Jurkat, Clone E6-1 (cell line): ENCODE results near the gene KCNH4.

Experiments
- DNase-seq: peaks from one replicate; pipeline ENCODE4 v3.0.0-alpha.2; 2011; ENCODE audit warnings: low read depth, low spot score
- H3K4me3 ChIP-seq: 2 replicates; pipeline ENCODE4 v1.5.1; 2011; ENCODE audit warnings: mild to moderate bottlenecking, low read length, control low read depth, moderate library complexity

Gene KCNH4

DNA sequence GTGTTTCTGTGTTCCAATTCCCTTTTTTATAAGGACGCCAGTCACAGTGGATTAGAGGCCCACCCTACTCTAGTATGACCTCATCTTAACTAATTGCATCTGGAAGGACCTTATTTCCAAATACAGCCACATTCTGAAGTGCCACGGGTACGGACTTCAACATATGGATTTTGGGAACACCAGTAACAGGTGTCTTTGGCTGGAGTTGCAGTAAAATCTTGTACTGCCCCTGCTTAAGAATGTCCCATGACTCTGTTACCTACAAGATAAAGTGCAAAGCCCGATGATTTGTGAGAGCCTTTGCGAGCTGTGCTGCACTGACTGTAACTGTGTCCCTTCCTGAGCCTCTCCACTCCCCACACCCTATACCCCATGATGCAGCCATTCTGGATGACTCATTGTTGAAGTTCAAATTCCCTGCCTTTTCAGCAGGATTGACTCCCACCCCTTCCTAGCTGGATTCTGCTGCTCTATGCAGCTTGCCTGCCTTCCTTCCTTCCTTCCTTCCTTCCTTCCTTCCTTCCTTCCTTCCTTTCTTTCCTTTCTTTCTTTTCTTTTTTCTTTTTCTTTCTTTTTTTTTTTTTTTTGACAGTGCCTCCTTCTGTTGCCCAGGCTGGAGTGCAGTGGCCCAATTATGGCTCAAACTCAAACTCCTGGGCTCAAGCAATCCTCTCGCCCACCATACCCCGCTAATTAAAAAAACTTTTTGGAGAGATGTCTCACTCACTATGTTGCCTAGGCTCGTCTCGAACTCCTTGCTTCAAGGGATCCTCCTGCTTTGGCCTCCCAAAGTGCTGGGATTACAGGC lies 2.2 kb upstream of the KCNH4 start:
- H3K4me3 ChIP-seq, result peak overlapping the region; percentile 79
- DNase-seq, result no peak

DNA sequence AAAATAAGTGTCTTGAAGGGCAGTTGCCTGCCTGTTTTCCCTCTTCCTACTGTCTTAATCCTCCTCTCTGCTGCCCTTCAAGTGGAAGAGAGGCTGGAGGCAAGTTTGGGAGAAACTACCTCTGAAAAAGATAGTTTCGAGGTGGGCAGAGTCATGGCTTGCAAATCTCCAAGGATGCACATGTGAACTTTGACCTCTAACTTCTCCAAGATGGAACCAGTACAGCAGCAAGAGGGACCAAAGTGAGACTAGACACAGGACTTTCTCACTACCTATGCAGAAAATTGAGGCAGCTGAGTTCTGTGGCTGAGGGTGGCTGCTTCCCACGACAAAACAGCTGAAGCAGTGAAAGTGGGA lies 887 bp upstream of the KCNH4 start:
- no peak for DNase-seq
- H3K4me3 ChIP-seq, result no peak overlapping the region; the same call in 1 of the 2 replicates

DNA sequence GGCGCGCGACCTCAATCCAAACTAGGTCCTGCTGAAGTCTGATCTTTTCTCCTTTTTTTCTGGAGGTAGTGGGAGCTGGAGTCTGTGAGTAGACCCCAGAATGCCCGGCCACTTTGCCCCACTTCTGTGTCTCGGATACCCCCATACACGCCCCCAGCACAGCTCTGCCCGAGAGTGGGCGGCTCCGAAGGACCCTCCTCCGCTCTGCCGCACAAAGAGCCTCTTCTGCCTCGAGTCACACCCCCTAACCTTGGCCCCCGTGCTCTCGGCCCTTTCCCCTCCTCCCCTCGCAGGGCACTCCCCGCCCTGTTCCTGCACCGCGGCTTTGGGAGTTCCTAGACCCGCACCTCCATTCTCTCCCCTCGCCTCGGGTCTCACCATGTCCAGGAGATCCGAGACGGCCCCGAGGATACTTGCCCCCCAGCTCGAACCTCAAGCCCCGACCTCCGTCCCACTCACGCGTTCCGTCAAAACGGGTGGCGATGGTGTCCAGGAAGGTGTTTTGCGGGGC lies 476 bp downstream of the KCNH4 start:
- no peak for DNase-seq
- H3K4me3 ChIP-seq, result no peak overlapping the region

DNA sequence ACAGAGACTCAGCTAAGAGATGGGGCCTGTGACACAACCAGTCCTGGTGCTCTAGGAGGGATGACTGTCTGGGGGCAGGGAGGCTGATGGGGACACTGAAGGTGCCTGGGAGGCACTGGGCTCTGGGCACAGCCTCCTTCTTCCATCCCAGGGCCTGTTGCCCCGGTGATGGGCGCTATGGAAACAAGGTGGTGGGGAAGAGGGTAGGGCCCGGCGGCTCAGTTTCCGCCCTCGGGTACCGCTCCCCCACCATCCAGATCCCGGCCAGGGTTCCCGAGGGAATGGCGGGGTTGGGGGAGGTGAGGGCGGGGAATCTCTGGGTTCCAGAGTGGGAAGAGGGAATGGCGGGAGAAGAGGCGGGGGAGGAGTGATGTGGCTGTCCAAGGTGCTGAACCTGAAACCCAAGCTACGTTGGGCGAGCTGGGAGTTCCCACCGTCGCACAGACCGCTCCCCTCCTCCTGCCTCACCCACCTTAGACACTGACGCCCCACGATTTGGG lies 981 bp downstream of the KCNH4 start:
- DNase-seq, result no peak
- H3K4me3 ChIP-seq, result no peak overlapping the region

DNA sequence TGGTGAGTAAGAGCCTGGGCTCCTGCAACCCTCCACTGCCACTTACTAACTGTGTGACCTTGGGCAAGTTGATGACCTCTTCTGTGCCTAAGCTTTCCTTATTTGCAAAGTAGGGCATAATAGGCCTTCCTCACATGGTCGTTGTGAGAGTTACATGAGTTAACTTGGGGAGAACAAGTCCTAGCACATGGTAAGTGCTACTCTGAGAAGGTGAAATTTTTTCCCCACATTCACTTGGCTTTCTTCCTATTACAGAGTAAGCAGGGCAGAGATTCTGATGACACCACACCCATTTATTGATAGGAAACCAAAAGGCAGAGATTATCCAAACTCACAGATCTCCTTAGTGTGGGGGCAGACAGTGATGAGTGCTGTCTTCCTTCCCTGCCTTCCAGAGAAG lies 1.6 kb downstream of the KCNH4 start:
- no peak overlapping the region for H3K4me3 ChIP-seq
- no peak for DNase-seq

DNA sequence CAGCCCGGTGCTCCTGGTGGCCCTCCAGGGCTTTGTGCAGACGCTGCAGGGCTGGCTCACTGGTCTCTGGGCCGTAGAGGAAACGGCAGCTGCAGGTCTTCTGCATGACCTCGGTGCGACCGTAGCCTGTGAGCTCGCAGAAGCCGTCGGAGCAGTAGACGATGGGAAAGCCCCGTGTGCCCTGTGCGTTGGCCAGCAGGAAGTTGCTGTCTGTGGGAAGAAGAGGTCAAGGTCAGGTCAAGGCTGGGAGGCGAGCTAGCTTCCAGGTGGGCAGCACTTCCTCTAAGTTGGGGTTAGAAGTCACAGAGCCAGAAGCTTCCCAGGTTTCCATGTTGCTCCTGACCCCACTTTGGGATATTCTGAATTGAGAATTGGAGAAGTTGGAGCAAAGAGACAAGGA lies 2.1 kb downstream of the KCNH4 start:
- H3K4me3 ChIP-seq, result no peak overlapping the region
- DNase-seq, result no peak

DNA sequence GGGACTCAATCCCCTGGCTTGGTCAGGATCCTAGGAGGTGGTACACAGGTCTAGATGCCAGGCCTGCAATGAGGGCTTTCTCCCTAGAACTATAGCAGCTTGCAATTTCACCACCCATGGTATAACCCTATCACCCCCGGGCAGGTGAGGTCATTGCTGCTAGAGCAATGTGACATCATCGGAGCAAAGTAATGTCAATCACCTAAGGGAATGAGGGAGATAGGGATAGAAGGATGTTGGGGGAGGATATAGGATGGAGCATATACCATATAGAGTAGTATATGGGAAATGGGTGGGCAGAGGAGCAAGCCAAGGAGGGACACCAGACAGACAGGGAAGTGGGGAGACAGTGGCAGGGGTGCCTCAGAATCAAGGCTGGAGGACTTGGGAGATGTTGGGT lies 3.3 kb downstream of the KCNH4 start:
- no peak for DNase-seq
- no peak overlapping the region for H3K4me3 ChIP-seq

DNA sequence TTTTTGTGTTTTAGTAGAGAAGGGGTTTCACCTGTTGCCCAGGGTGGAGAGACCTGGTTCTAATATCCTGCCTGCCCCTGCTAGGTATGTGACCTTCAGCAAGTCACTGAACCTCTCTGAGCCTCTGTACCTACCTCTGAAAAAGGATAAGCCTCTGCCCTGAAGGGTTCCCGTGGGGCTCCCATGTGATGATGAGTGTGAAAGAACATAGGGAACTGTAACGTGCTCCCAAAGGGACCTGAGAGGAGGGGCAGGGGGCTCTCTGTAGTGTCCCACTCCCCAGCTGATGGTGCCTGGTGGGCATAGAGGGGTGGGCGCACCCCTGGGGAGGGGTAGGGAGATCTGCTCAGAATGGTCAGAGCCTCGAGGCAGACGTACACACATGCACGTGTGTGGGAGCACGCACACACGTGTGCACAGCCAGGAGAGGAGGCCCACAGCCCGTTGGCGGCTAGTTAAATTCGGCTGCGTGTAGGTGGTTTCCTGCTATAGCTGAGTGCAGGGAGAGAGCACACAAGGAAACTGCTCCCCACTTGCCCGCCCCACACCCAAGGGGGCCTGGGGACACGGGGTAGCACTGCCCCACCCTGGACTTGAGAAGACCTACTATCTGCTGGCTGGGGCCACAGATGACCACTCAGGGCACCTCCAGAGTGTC lies 6.7 kb downstream of the KCNH4 start:
- no peak for DNase-seq
- no peak overlapping the region for H3K4me3 ChIP-seq

DNA sequence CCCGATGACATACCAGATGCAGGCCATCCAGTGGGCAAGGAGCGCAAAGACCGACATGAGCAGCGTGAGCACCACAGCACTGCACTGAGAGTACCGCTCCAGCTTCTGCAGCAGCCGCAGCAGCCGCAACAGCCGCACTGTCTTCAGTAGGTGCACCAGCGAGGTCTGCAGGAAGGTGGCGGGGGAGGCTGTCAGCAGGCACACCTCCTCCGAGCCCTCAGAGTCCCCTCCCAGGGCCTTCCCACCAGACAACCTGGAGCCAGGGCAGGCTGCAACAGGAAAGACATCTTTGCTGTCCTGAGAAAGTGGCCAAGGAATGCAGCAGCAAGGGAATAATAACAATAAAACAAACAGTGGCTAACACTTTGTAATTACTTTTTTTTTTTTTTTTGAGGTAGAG lies 9.1 kb downstream of the KCNH4 start:
- DNase-seq, result peak; percentile 62
- H3K4me3 ChIP-seq, result no peak overlapping the region

DNA sequence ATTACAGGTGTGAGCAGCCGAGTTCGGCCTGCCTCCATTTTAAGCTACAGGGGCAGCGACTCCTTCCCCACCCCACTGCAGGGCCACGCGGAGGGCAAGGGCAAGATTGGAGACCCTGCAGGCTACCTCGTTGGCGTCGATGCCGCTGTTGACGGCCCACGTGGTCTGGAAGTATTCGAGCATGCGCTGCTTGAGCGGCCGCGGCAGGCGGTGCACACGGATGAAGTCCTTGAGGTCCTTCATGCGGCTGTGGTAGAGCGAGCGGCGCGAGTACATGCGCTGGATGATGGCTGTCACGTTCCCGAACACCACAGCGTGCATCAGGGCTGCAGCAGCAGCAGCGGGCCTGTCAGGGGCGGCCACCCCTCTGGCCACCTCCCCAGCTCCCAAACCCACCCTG lies 11.6 kb downstream of the KCNH4 start:
- no peak for DNase-seq
- H3K4me3 ChIP-seq, result no peak overlapping the region

DNA sequence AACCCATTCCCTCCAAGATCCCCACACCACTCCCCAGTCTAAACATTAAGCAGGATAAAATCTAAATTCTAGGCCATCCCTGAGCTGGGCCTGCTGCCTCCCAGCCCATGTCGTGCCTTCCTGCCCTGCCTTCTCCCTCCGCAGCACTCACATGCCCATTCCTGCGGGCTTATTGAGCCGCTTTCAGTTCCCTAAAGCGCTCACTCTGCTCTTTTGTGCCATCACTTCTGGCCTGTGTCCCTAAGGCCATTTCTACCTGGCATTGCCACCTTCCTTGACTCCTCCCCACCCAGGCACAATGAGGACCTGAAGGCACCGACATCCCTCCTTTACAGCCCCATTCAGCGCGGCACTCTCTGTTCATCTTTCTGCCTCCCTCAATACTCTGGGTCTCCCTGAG lies 13.1 kb downstream of the KCNH4 start:
- DNase-seq, result no peak
- H3K4me3 ChIP-seq, result no peak overlapping the region

DNA sequence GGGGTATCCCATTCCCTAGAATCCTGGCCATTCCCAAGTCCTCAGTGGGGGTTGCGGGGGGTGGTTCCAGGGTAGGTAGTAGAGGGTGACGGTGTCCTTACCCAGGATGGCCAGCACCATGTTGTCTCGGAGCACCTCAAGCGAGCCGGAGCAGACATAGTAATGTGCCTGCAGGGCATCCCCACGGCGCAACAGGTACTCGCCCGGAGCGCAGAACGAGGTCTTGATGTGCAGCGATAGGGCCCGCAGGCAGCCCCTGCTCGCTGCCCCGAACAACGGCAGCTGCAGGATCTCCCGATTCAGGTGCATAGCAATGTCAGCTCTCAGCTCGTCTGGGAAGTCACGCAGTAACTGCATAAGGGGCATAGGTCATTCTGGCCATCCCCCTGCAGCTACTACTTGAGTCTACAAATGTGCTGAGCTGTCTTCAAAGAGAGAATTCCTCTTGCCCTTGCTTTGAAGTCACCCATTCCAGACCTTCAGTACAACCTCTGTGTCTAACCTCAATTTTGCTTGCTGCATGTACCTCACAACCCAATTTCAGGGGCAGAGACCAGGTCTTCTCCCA lies 14.7 kb downstream of the KCNH4 start:
- no peak for DNase-seq
- H3K4me3 ChIP-seq, result no peak overlapping the region

DNA sequence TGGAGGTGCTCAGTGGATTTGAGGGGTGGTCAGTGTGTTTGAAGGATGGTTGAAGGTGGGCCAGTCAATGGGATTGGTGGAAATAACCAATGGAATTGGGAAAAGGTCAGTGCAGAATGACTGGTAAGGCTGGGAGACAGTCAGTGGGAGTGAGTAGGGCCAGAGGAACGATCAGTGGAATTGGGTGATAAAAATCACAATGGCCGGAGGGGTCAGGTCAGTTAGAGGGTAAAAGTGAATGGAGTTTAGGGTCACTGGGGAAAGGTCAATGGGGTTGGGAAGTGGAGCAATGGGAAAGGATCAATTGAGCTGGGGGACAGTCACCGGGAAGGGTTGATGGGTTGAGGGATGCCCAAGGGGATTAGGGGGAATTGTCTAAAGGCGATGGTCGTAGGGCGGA lies 15.2 kb downstream of the KCNH4 start:
- no peak for DNase-seq
- H3K4me3 ChIP-seq, result no peak overlapping the region

DNA sequence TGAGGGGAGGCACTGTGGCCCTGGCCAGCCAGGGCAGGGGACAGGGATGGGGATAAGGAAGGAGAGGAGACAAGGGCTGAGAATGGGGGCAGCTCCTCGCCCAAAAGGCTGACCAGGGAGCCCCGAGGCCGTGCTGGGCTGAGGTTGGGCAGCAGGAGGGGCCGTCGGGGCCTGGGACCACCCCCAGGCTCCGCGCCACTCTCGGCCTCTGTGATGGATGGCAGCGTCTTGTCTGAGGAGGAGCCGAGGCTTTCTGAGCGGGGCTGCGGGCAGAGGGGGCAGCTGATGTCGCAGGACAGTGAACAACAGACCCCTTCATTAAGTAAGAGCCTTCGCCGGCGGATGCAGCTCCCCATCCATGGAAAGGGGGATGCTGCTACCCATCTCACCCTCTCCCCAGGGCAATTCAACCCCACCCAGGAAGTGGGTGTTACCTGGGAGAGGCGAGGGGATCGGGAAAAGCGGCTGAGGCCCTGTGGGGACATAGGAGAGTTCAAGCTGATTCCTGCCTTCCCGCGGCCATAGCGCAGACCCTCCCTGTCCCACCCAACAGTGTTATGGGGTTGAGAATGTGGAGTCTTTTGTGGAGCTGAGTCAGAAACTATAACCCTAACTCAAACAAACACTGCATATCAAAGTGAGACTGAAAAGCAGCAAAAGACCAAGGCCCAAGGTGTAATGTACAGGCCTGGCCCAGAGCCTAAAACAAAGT lies 17.1 kb downstream of the KCNH4 start:
- no peak overlapping the region for H3K4me3 ChIP-seq
- DNase-seq, result no peak

DNA sequence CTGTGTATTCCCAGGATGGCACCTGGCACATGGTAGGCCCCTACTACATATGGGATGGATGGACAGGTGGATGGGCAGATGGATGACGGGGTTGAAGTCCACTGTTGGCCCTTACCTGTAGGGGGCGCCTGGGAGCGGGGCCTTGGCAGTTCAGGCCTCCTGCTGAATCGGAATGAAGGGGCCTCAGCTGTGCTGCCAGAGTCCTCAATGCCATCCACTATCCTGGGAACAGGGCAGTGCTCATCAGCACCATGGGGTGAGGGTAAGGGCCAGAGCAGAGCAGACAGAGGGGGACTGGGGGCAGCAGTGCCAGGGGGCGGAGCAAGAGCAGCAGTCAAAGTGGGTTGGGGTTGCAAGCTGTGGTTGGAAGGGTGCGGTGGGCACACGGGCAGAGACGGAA lies 17.8 kb downstream of the KCNH4 start:
- no peak overlapping the region for H3K4me3 ChIP-seq
- DNase-seq, result no peak

DNA sequence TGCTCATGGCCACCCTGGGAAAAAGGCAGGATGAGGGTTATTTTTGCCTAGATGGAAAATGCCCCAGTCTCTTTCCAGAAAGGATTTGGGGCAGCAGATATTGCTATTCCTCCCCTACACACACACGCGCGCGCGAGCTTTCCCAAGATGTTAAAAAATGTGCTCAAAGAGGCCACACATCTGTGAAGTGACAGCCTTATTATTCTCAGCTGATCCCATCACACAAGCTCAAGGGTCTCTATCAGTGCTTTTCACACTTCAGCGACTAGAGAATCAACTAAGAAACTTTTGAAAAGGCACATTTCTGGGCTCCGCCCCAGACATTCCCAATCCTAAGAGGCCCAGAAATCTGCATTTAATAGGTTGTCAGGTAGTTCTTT lies 20.4 kb downstream of the KCNH4 start:
- no peak overlapping the region for H3K4me3 ChIP-seq
- DNase-seq, result no peak

DNA sequence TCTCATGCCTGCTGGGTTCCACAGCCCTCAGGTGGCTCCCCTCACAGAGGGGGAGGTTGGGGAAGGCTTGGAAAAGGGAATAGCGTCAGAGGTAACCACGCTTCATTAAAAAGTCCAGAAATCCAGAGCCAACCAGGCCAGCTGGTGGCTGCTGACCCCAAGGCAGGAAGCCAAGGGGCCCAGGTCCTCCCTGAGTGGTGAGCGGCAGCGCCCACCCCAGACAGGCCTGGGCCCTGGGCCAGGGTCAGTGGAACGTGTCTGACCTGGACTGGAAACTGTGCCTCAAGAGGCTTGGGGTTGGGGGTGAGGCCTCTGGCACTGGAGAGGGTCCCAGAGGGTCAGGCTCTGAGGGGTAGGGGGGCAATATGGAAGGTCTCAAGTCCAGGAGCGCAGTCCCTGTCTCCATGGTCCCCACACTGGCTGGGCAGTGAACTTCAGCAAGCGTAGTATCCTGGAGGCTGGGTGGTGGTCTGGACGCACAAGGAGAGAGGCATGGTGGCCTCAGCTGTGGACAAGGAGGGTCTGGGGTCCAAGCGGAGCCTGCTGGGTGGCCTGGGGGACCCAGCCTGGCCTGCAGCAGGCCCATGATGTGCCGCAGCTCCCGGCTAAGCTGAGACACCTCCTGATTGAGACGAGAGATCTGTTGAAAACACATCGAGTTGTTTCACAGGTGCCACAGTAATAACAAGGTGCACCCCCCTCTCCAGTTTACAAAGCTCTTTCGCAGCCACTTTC lies 21.0 kb downstream of the KCNH4 start:
- DNase-seq, result no peak
- H3K4me3 ChIP-seq, result no peak overlapping the region

DNA sequence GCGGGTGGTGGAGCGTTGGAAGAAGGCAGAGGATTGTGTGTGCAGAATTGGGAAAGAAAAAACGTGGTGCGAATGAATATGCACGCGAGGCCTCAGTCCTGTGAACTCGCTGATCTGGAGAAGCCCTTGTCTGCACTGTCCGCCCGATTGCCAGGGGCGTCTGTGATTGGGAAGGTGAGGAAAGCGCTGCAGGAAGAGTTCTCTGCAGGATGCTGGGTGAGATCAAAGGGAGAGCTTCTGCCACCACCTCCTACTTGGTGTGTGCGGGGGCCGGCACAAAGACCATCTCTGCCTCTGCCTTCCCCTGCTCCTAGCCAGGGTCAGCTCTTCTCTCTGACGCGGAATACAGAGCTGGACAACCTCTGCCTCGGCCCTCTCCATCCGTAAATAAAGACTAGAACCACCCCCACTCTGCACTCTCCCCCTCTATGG lies 25.3 kb downstream of the KCNH4 start:
- DNase-seq, result no peak
- peak overlapping the region; percentile 30 for H3K4me3 ChIP-seq
